Measurements from ENCODE around the gene CCDC148.

The CCDC148 gene

GRCh38 chr2:158276619-158277471, 179.7 kb downstream of the CCDC148 start:
- Histone ChIP-seq H3K27ac (ENCODE audit: low read length) (no peak overlapping the region), H3K27me3 (ENCODE audit: low read depth, low read length) (no peaks in the 10 kb centered on the region), H3K36me3 (ENCODE audit: control insufficient read depth in 1 of 2, insufficient read depth in 2 of 2, low read length in 2 of 2) (no peaks in the 10 kb centered on the region), H3K4me3 (ENCODE audit: low read depth in 1 of 2, low read length in 2 of 2) (no peak overlapping the region), H3K4me1 (ENCODE audit: control insufficient read depth in 1 of 2, insufficient read depth in 2 of 2, low read length in 2 of 2) (no peaks in the 10 kb centered on the region), H3K9me3 (ENCODE audit: control insufficient read depth in 1 of 2, low read length in 2 of 2) (peaks cover 0 to 3% of the 10 kb centered on the region in 2 donors)

GRCh38 chr2:158273791-158274190, 182.8 kb downstream of the CCDC148 start:
- no peaks in the 10 kb centered on the region for H3K27me3 ChIP-seq (ENCODE audit: low read depth, low read length)
- no peak overlapping the region for H3K27ac ChIP-seq (ENCODE audit: low read length)
- no peaks in the 10 kb centered on the region for H3K4me1 ChIP-seq (ENCODE audit: control insufficient read depth in 1 of 2, insufficient read depth in 2 of 2, low read length in 2 of 2)
- no peak overlapping the region for H3K4me3 ChIP-seq (ENCODE audit: low read depth in 1 of 2, low read length in 2 of 2)
- no peaks in the 10 kb centered on the region for H3K36me3 ChIP-seq (ENCODE audit: control insufficient read depth in 1 of 2, insufficient read depth in 2 of 2, low read length in 2 of 2)
- peaks cover 0 to 3% of the 10 kb centered on the region in 2 donors for H3K9me3 ChIP-seq (ENCODE audit: control insufficient read depth in 1 of 2, low read length in 2 of 2)

GRCh38 chr2:158270536-158270935, 186.0 kb downstream of the CCDC148 start:
- Histone ChIP-seq H3K36me3 (ENCODE audit: control insufficient read depth in 1 of 2, insufficient read depth in 2 of 2, low read length in 2 of 2) (no peaks in the 10 kb centered on the region), H3K9me3 (ENCODE audit: control insufficient read depth in 1 of 2, low read length in 2 of 2) (no peaks in the 10 kb centered on the region), H3K4me1 (ENCODE audit: control insufficient read depth in 1 of 2, insufficient read depth in 2 of 2, low read length in 2 of 2) (no peaks in the 10 kb centered on the region), H3K4me3 (ENCODE audit: low read depth in 1 of 2, low read length in 2 of 2) (no peak overlapping the region), H3K27me3 (ENCODE audit: low read depth, low read length) (no peaks in the 10 kb centered on the region), H3K27ac (ENCODE audit: low read length) (no peak overlapping the region)

- Histone ChIP-seq H3K9me3 (ENCODE audit: control insufficient read depth in 1 of 2, low read length in 2 of 2) (no peaks in the 10 kb centered on the region), H3K27me3 (ENCODE audit: low read depth, low read length) (no peaks in the 10 kb centered on the region), H3K36me3 (ENCODE audit: control insufficient read depth in 1 of 2, insufficient read depth in 2 of 2, low read length in 2 of 2) (no peaks in the 10 kb centered on the region), H3K4me3 (ENCODE audit: low read depth in 1 of 2, low read length in 2 of 2) (no peak overlapping the region), H3K27ac (ENCODE audit: low read length) (no peak overlapping the region), H3K4me1 (ENCODE audit: control insufficient read depth in 1 of 2, insufficient read depth in 2 of 2, low read length in 2 of 2) (no peaks in the 10 kb centered on the region)
These were observed 187.4 kb downstream of the CCDC148 start for GRCh38 chr2:158269143-158269542.

- Histone ChIP-seq H3K36me3 (ENCODE audit: control insufficient read depth in 1 of 2, insufficient read depth in 2 of 2, low read length in 2 of 2) (no peaks in the 10 kb centered on the region), H3K4me1 (ENCODE audit: control insufficient read depth in 1 of 2, insufficient read depth in 2 of 2, low read length in 2 of 2) (no peaks in the 10 kb centered on the region), H3K27me3 (ENCODE audit: low read depth, low read length) (no peaks in the 10 kb centered on the region), H3K27ac (ENCODE audit: low read length) (no peak overlapping the region), H3K9me3 (ENCODE audit: control insufficient read depth in 1 of 2, low read length in 2 of 2) (no peaks in the 10 kb centered on the region), H3K4me3 (ENCODE audit: low read depth in 1 of 2, low read length in 2 of 2) (no peak overlapping the region)
These were observed 190.4 kb downstream of the CCDC148 start for GRCh38 chr2:158266111-158266510.

- Histone ChIP-seq H3K4me1 (ENCODE audit: control insufficient read depth in 1 of 2, insufficient read depth in 2 of 2, low read length in 2 of 2) (no peaks in the 10 kb centered on the region), H3K36me3 (ENCODE audit: control insufficient read depth in 1 of 2, insufficient read depth in 2 of 2, low read length in 2 of 2) (no peaks in the 10 kb centered on the region), H3K27ac (ENCODE audit: low read length) (no peak overlapping the region), H3K27me3 (ENCODE audit: low read depth, low read length) (no peaks in the 10 kb centered on the region), H3K9me3 (ENCODE audit: control insufficient read depth in 1 of 2, low read length in 2 of 2) (peaks cover 0 to under 1% of the 10 kb centered on the region in 2 donors), H3K4me3 (ENCODE audit: low read depth in 1 of 2, low read length in 2 of 2) (no peak overlapping the region)
These were observed 201.3 kb downstream of the CCDC148 start for GRCh38 chr2:158255257-158255656.

- no peak overlapping the region for H3K27ac ChIP-seq (ENCODE audit: low read length)
- H3K4me3 ChIP-seq (ENCODE audit: low read depth in 1 of 2, low read length in 2 of 2) = no peak overlapping the region
- H3K27me3 ChIP-seq (ENCODE audit: low read depth, low read length) = no peaks in the 10 kb centered on the region
- H3K4me1 ChIP-seq (ENCODE audit: control insufficient read depth in 1 of 2, insufficient read depth in 2 of 2, low read length in 2 of 2) = no peaks in the 10 kb centered on the region
- no peaks in the 10 kb centered on the region for H3K9me3 ChIP-seq (ENCODE audit: control insufficient read depth in 1 of 2, low read length in 2 of 2)
- no peaks in the 10 kb centered on the region for H3K36me3 ChIP-seq (ENCODE audit: control insufficient read depth in 1 of 2, insufficient read depth in 2 of 2, low read length in 2 of 2)
These were observed 203.4 kb downstream of the CCDC148 start for GRCh38 chr2:158253170-158253569.

GRCh38 chr2:158251356-158251755, 205.2 kb downstream of the CCDC148 start:
- Histone ChIP-seq H3K4me3 (ENCODE audit: low read depth in 1 of 2, low read length in 2 of 2) (no peak overlapping the region), H3K27me3 (ENCODE audit: low read depth, low read length) (no peaks in the 10 kb centered on the region)

GRCh38 chr2:158243392-158243791, 213.2 kb downstream of the CCDC148 start:
- no peaks in the 10 kb centered on the region for H3K36me3 ChIP-seq (ENCODE audit: control insufficient read depth in 1 of 2, insufficient read depth in 2 of 2, low read length in 2 of 2)
- no peak overlapping the region for H3K4me3 ChIP-seq (ENCODE audit: low read depth in 1 of 2, low read length in 2 of 2)
- no peaks in the 10 kb centered on the region for H3K27me3 ChIP-seq (ENCODE audit: low read depth, low read length)
- no peaks in the 10 kb centered on the region for H3K9me3 ChIP-seq (ENCODE audit: control insufficient read depth in 1 of 2, low read length in 2 of 2)
- no peak overlapping the region for H3K27ac ChIP-seq (ENCODE audit: low read length)
- no peaks in the 10 kb centered on the region for H3K4me1 ChIP-seq (ENCODE audit: control insufficient read depth in 1 of 2, insufficient read depth in 2 of 2, low read length in 2 of 2)

More at GRCh38 chr2:158251356-158251755, 205.2 kb downstream of the CCDC148 start:
- Histone ChIP-seq H3K36me3 (ENCODE audit: control insufficient read depth in 1 of 2, insufficient read depth in 2 of 2, low read length in 2 of 2) (no peaks in the 10 kb centered on the region), H3K9me3 (ENCODE audit: control insufficient read depth in 1 of 2, low read length in 2 of 2) (no peaks in the 10 kb centered on the region), H3K27ac (ENCODE audit: low read length) (no peak overlapping the region), H3K4me1 (ENCODE audit: control insufficient read depth in 1 of 2, insufficient read depth in 2 of 2, low read length in 2 of 2) (no peaks in the 10 kb centered on the region)

- no peaks in the 10 kb centered on the region for H3K9me3 ChIP-seq (ENCODE audit: control insufficient read depth in 1 of 2, low read length in 2 of 2)
- no peaks in the 10 kb centered on the region for H3K4me1 ChIP-seq (ENCODE audit: control insufficient read depth in 1 of 2, insufficient read depth in 2 of 2, low read length in 2 of 2)
- no peaks in the 10 kb centered on the region for H3K27me3 ChIP-seq (ENCODE audit: low read depth, low read length)
- no peak overlapping the region for H3K27ac ChIP-seq (ENCODE audit: low read length)
- H3K4me3 ChIP-seq (ENCODE audit: low read depth in 1 of 2, low read length in 2 of 2) = no peak overlapping the region
- no peaks in the 10 kb centered on the region for H3K36me3 ChIP-seq (ENCODE audit: control insufficient read depth in 1 of 2, insufficient read depth in 2 of 2, low read length in 2 of 2)
These were observed 214.3 kb downstream of the CCDC148 start for GRCh38 chr2:158242280-158242679.

GRCh38 chr2:158240975-158241374, 215.6 kb downstream of the CCDC148 start:
- no peaks in the 10 kb centered on the region for H3K27me3 ChIP-seq (ENCODE audit: low read depth, low read length)
- no peak overlapping the region for H3K4me3 ChIP-seq (ENCODE audit: low read depth in 1 of 2, low read length in 2 of 2)
- H3K9me3 ChIP-seq (ENCODE audit: control insufficient read depth in 1 of 2, low read length in 2 of 2) = no peaks in the 10 kb centered on the region
- H3K36me3 ChIP-seq (ENCODE audit: control insufficient read depth in 1 of 2, insufficient read depth in 2 of 2, low read length in 2 of 2) = no peaks in the 10 kb centered on the region
- H3K27ac ChIP-seq (ENCODE audit: low read length) = no peak overlapping the region
- no peaks in the 10 kb centered on the region for H3K4me1 ChIP-seq (ENCODE audit: control insufficient read depth in 1 of 2, insufficient read depth in 2 of 2, low read length in 2 of 2)

GRCh38 chr2:158239271-158239670, 217.3 kb downstream of the CCDC148 start:
- Histone ChIP-seq H3K27ac (ENCODE audit: low read length) (no peak overlapping the region), H3K27me3 (ENCODE audit: low read depth, low read length) (no peaks in the 10 kb centered on the region), H3K4me1 (ENCODE audit: control insufficient read depth in 1 of 2, insufficient read depth in 2 of 2, low read length in 2 of 2) (no peaks in the 10 kb centered on the region), H3K4me3 (ENCODE audit: low read depth in 1 of 2, low read length in 2 of 2) (no peak overlapping the region), H3K36me3 (ENCODE audit: control insufficient read depth in 1 of 2, insufficient read depth in 2 of 2, low read length in 2 of 2) (no peaks in the 10 kb centered on the region), H3K9me3 (ENCODE audit: control insufficient read depth in 1 of 2, low read length in 2 of 2) (no peaks in the 10 kb centered on the region)
